GM23338 (cell line): ENCODE measurements around the gene ANTXR1. TPM values are rescaled to one million over a fixed set of nuclear protein-coding genes. Genes with fewer than 3 reads are reported as not detected.

Source experiments
- ATAC-seq: fragments of 200-7000 bp; cut with Tn5 transposase; 3 replicates; pipeline ENCODE4 v1.9.1; 2020
- DNase-seq: peaks from one replicate; pipeline ENCODE4 v3.0.0-alpha.2; 2015; ENCODE audit warnings: low spot score
- H2AFZ ChIP-seq: fragments of 200-600 bp; sonication (generic); 2 replicates; pipeline ENCODE4 v1.8.0; 2016; ENCODE audit warnings: antibody characterized with exemption, mild to moderate bottlenecking, moderate library complexity
- H3F3A ChIP-seq: fragments of 200-600 bp; sonication (generic); replicated peaks from 2 replicates; pipeline ENCODE4 v1.8.0; 2017; ENCODE audit warnings: antibody characterized with exemption, mixed run types, low read depth
- H3K27ac ChIP-seq: fragments of 200-600 bp; sonication (generic); 2 replicates; pipeline ENCODE4 v1.6.1; 2016; ENCODE audit warnings: low read depth
- H3K27me3 ChIP-seq: fragments of 200-600 bp; sonication (generic); 2 replicates; pipeline ENCODE4 v1.8.0; 2016; ENCODE audit warnings: mild to moderate bottlenecking, mixed run types, moderate library complexity; ENCODE audit not compliant: insufficient read depth
- H3K36me3 ChIP-seq: fragments of 200-600 bp; sonication (generic); 2 replicates; pipeline ENCODE4 v1.8.0; 2016; ENCODE audit warnings: mild to moderate bottlenecking; ENCODE audit not compliant: insufficient read depth
- H3K4me1 ChIP-seq: fragments of 200-600 bp; sonication (generic); 2 replicates; pipeline ENCODE4 v1.8.0; 2016; ENCODE audit warnings: mild to moderate bottlenecking, moderate library complexity; ENCODE audit not compliant: insufficient read depth
- H3K4me2 ChIP-seq: fragments of 200-600 bp; sonication (generic); 2 replicates; pipeline ENCODE4 v1.7.1; 2017; ENCODE audit warnings: mixed run types
- H3K4me3 ChIP-seq: fragments of 200-600 bp; sonication (generic); 2 replicates; pipeline ENCODE4 v1.6.1; 2016; ENCODE audit warnings: mixed run types
- H3K79me2 ChIP-seq: fragments of 200-600 bp; sonication (generic); replicated peaks from 2 replicates; pipeline ENCODE4 v1.8.0; 2017; ENCODE audit warnings: mild to moderate bottlenecking; ENCODE audit not compliant: insufficient read depth
- H3K9me2 ChIP-seq: fragments of 200-600 bp; sonication (generic); 2 replicates; pipeline ENCODE4 v1.8.0; 2017; ENCODE audit not compliant: insufficient read depth
- H4K20me1 ChIP-seq: fragments of 200-600 bp; sonication (generic); replicated peaks from 2 replicates; pipeline ENCODE4 v1.8.0; 2017; ENCODE audit warnings: mild to moderate bottlenecking; ENCODE audit not compliant: insufficient read depth
- H3K27ac Mint-ChIP-seq: 2 replicates; pipeline ENCODE4 v1.8.0; 2020; ENCODE audit warnings: inconsistent platforms, mild to moderate bottlenecking, moderate library complexity, mixed read lengths
- H3K27me3 Mint-ChIP-seq: 3 replicates; pipeline ENCODE4 v1.8.0; 2022; ENCODE audit warnings: low read depth, mild to moderate bottlenecking, moderate library complexity, mixed read lengths, inconsistent platforms; ENCODE audit not compliant: insufficient read depth, poor library complexity
- H3K36me3 Mint-ChIP-seq: 3 replicates; pipeline ENCODE4 v1.8.0; 2021; ENCODE audit warnings: low read depth, mild to moderate bottlenecking, inconsistent platforms, moderate library complexity, mixed read lengths
- H3K4me1 Mint-ChIP-seq: 3 replicates; pipeline ENCODE4 v1.8.0; 2020; ENCODE audit warnings: mild to moderate bottlenecking, inconsistent platforms, mixed read lengths
- H3K4me3 Mint-ChIP-seq: 3 replicates; pipeline ENCODE4 v1.8.0; 2021; ENCODE audit warnings: moderate library complexity, mild to moderate bottlenecking, inconsistent platforms, mixed read lengths
- H3K9me3 Mint-ChIP-seq: 3 replicates; pipeline ENCODE4 v1.8.0; 2020; ENCODE audit warnings: moderate library complexity, mild to moderate bottlenecking, inconsistent platforms, mixed read lengths
- CREB1 ChIP-seq: fragments of 250-450 bp; sonication (Bioruptor Pico); IDR thresholded peaks from 2 replicates; pipeline ENCODE4 v1.5.0; 2020; ENCODE audit warnings: low read depth, mild to moderate bottlenecking, moderate library complexity
- ETS1 ChIP-seq: IDR thresholded peaks from 2 replicates; pipeline ENCODE4 v1.6.1; 2016; ENCODE audit warnings: antibody characterized with exemption
- EZH2 ChIP-seq: fragments of 200-600 bp; sonication (generic); IDR thresholded peaks from one replicate; pipeline ENCODE4 v1.8.0; 2017; ENCODE audit warnings: antibody characterized with exemption, mild to moderate bottlenecking, low read depth; ENCODE audit not compliant: unreplicated experiment
- EZH2phosphoT487 ChIP-seq: fragments of 200-600 bp; sonication (generic); IDR thresholded peaks from one replicate; pipeline ENCODE4 v1.8.1; 2018; ENCODE audit warnings: antibody characterized with exemption; ENCODE audit not compliant: unreplicated experiment
- JUNB ChIP-seq: IDR thresholded peaks from one replicate; pipeline ENCODE4 v1.6.1; 2016; ENCODE audit warnings: antibody characterized with exemption; ENCODE audit not compliant: unreplicated experiment
- NANOG ChIP-seq: IDR thresholded peaks from 2 replicates; pipeline ENCODE4 v1.6.1; 2016; ENCODE audit warnings: antibody characterized with exemption, borderline replicate concordance
- POLR2AphosphoS5 ChIP-seq: IDR thresholded peaks from 2 replicates; pipeline ENCODE4 v1.6.1; 2016; ENCODE audit warnings: antibody characterized with exemption, low read depth
- REST ChIP-seq: IDR thresholded peaks from one replicate; pipeline ENCODE4 v1.6.1; 2018; ENCODE audit warnings: antibody characterized with exemption; ENCODE audit not compliant: unreplicated experiment
- STAT1 ChIP-seq: IDR thresholded peaks from one replicate; pipeline ENCODE4 v1.6.1; 2016; ENCODE audit warnings: antibody characterized with exemption; ENCODE audit not compliant: unreplicated experiment
- ZNF114 ChIP-seq: fragments of 250-450 bp; sonication (Bioruptor Pico); IDR thresholded peaks from 2 replicates; pipeline ENCODE4 v1.5.0; 2020; ENCODE audit warnings: mild to moderate bottlenecking, moderate library complexity
- ZNF331 ChIP-seq: fragments of 250-450 bp; sonication (Bioruptor Pico); IDR thresholded peaks from 2 replicates; pipeline ENCODE4 v1.5.0; 2020; ENCODE audit warnings: low read depth, mild to moderate bottlenecking, moderate library complexity
- ZNF462 ChIP-seq: fragments of 250-450 bp; sonication (Bioruptor Pico); IDR thresholded peaks from 2 replicates; pipeline ENCODE4 v1.5.0; 2020; ENCODE audit warnings: mild to moderate bottlenecking, moderate library complexity
- polyA plus RNA-seq: library from polyadenylated mRNA; unstranded; fragments of >200 nt; fragmentation: Nextera tagmentation; extraction: Ambion mirVana; gene quantifications from 2 replicates; pipeline ENCODE4 v1.2.1, GENCODE V29; 2016
- total RNA-seq: library from RNA; depleted of rRNA; stranded (reverse); fragments of >200 nt; shearing (Covaris generic); gene quantifications from 2 replicates; pipeline ENCODE4 v1.2.3, GENCODE V29; 2014
- TF ChIP-seq, protein P1 (sequence below), 2 experiments: fragments of 200-600 bp in 1 of 2; sonication (generic) in 1 of 2; conservative IDR thresholded peaks; 2 replicates each; pipeline versions ENCODE4 v1.5.1 to v1.6.1; 2016 to 2017; ENCODE audit warnings: antibody characterized with exemption in 2 of 2, low read depth in 2 of 2, mild to moderate bottlenecking in 2 of 2, moderate library complexity in 1 of 2

Gene ANTXR1
- total and polyA plus RNA-seq, 2 experiments from 2014 or later = 16.1 to 23.1 TPM

GRCh38 chr2:69275490-69275889 is 262.5 kb downstream of the ANTXR1 start:
- H3K4me3 ChIP-seq = no peak overlapping the region
- H3K27me3 Mint-ChIP-seq = peaks cover 4% of the 10 kb centered on the region

More at GRCh38 chr2:69275490-69275889, 262.5 kb downstream of the ANTXR1 start:
- Histone ChIP-seq H3K27me3 (no peaks in the 10 kb centered on the region), H3F3A (no peaks in the 10 kb centered on the region), H3K36me3 (no peaks in the 10 kb centered on the region), H3K4me1 (peaks cover 3% of the 10 kb centered on the region; the same call in 1 of the 2 replicates), H2AFZ (no peak overlapping the region), H3K27ac (no peak overlapping the region), H3K9me2 (no peaks in the 10 kb centered on the region), H3K4me2 (no peak overlapping the region), H4K20me1 (no peaks in the 10 kb centered on the region), H3K79me2 (no peaks in the 10 kb centered on the region)
- H3K27ac Mint-ChIP-seq = no peak overlapping the region
- no peaks in the 10 kb centered on the region for H3K9me3 Mint-ChIP-seq
- DNase-seq = no peak
- ATAC-seq = no peak
- no peaks in the 10 kb centered on the region; the same call in 2 of the 3 replicates for H3K4me1 Mint-ChIP-seq
- TF ChIP-seq, protein P1, sequence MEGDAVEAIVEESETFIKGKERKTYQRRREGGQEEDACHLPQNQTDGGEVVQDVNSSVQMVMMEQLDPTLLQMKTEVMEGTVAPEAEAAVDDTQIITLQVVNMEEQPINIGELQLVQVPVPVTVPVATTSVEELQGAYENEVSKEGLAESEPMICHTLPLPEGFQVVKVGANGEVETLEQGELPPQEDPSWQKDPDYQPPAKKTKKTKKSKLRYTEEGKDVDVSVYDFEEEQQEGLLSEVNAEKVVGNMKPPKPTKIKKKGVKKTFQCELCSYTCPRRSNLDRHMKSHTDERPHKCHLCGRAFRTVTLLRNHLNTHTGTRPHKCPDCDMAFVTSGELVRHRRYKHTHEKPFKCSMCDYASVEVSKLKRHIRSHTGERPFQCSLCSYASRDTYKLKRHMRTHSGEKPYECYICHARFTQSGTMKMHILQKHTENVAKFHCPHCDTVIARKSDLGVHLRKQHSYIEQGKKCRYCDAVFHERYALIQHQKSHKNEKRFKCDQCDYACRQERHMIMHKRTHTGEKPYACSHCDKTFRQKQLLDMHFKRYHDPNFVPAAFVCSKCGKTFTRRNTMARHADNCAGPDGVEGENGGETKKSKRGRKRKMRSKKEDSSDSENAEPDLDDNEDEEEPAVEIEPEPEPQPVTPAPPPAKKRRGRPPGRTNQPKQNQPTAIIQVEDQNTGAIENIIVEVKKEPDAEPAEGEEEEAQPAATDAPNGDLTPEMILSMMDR (conservative IDR thresholded peaks at IDR 0.05; ENCODE audit: low read depth in 2 of 2) = no peak
- no peak for TF ChIP-seq REST
- no peak for TF ChIP-seq EZH2
- no peak for TF ChIP-seq POLR2AphosphoS5
- no peak for TF ChIP-seq CREB1 (CRISPR knock-in tag)
- no peak for TF ChIP-seq ZNF114 (CRISPR knock-in tag)
- TF ChIP-seq ZNF462 (CRISPR knock-in tag) = no peak
- no peak for TF ChIP-seq NANOG
- TF ChIP-seq EZH2phosphoT487 = no peak
- no peak for TF ChIP-seq ZNF331 (CRISPR knock-in tag)
- no peak for TF ChIP-seq STAT1
- TF ChIP-seq JUNB = no peak
- no peak for TF ChIP-seq ETS1
- H3K4me3 Mint-ChIP-seq = no peak overlapping the region
- no peaks in the 10 kb centered on the region for H3K36me3 Mint-ChIP-seq
